Muscle layer of colon (tissue), 2 donors: ENCODE measurements around the gene CPNE1.

Experiments used
- H3K27ac ChIP-seq: one replicate; pipeline ENCODE4 v1.7.0; 2013; ENCODE audit warnings: low read depth, mild to moderate bottlenecking, low read length, moderate library complexity
- H3K27me3 ChIP-seq, 2 donors: one replicate each; pipeline ENCODE4 v1.7.0; 2013; ENCODE audit warnings: low read length in 2 of 2, mild to moderate bottlenecking in 2 of 2; ENCODE audit not compliant: insufficient read depth in 2 of 2, control insufficient read depth in 1 of 2
- H3K36me3 ChIP-seq: one replicate; pipeline ENCODE4 v1.7.0; 2013; ENCODE audit warnings: mild to moderate bottlenecking, low read length; ENCODE audit not compliant: insufficient read depth
- H3K4me1 ChIP-seq: one replicate; pipeline ENCODE4 v1.7.0; 2013; ENCODE audit warnings: mild to moderate bottlenecking, low read length; ENCODE audit not compliant: insufficient read depth
- H3K4me3 ChIP-seq, 2 donors: one replicate each; pipeline ENCODE4 v1.7.0; 2013; ENCODE audit warnings: low read length in 2 of 2, low read depth in 1 of 2, mild to moderate bottlenecking in 1 of 2, moderate library complexity in 1 of 2
- H3K9ac ChIP-seq: one replicate; pipeline ENCODE4 v1.7.0; 2013; ENCODE audit warnings: low read length
- H3K9me3 ChIP-seq: one replicate; pipeline ENCODE4 v1.7.0; 2013; ENCODE audit warnings: mild to moderate bottlenecking, low read length
- donor health status: abdominal sarcoma.
- donor health status: Adenocarcinoma of cecum.

CPNE1 gene

DNA sequence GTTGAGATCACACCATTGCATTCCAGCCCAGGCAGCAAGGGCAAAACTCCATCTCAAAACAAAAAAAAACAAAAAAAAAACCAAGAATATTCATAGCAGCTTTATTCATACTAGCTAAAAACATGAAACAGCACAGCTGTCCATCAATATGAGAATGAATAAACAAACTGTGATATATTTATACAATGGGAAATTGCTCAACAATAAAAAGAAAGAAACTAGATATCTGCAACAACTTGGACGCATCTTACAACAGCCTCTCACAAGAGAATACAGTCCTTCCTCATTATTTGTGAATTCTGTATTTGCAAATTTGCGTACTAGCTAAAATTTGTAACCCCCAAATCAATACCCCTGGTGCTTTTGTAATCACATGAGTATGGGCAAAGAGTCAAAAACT, 77.3 kb downstream of the CPNE1 start:
- Histone ChIP-seq H3K27ac (no peak overlapping the region), H3K4me3 (no peak overlapping the region), H3K36me3 (no peaks in the 10 kb centered on the region), H3K9me3 (no peaks in the 10 kb centered on the region), H3K9ac (no peak overlapping the region), H3K27me3 (no peaks in the 10 kb centered on the region), H3K4me1 (no peaks in the 10 kb centered on the region)

DNA sequence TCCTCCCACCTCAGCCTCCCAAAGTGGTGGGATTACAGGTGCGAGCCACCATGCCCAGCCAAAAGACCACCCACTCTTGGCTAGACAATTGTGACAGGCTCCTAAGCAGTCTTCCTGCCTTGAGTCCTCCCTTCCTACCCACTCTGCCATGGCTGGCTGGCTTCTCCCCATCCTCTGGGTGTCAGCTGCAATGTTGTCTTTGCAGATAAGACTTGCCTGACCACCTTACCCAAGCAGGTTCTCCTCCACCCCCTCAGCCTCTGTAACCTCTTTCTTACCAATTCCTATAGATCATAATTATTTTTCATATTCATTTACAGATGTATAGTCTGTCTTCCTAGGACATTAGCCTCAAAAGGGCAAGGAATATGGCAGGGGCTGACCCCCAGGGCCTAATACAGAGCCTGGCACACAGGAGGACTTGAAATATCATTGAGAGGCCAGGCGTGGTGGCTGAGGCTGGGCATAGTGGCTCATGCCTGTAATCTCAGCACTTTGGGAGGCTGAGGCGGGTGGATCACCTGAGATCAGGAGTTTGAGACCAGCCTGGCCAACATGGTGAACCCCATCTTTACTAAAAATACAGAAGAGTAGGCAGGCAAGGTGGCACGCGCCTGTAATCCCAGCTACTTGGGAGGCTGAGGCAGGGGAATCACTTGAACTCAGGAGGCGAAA, 77.8 kb downstream of the CPNE1 start:
- no peak overlapping the region for H3K27ac ChIP-seq
- H3K27me3 ChIP-seq, result no peaks in the 10 kb centered on the region
- no peaks in the 10 kb centered on the region for H3K36me3 ChIP-seq
- H3K9me3 ChIP-seq, result no peaks in the 10 kb centered on the region
- no peak overlapping the region for H3K9ac ChIP-seq
- H3K4me1 ChIP-seq, result no peaks in the 10 kb centered on the region
- H3K4me3 ChIP-seq, result no peak overlapping the region

DNA sequence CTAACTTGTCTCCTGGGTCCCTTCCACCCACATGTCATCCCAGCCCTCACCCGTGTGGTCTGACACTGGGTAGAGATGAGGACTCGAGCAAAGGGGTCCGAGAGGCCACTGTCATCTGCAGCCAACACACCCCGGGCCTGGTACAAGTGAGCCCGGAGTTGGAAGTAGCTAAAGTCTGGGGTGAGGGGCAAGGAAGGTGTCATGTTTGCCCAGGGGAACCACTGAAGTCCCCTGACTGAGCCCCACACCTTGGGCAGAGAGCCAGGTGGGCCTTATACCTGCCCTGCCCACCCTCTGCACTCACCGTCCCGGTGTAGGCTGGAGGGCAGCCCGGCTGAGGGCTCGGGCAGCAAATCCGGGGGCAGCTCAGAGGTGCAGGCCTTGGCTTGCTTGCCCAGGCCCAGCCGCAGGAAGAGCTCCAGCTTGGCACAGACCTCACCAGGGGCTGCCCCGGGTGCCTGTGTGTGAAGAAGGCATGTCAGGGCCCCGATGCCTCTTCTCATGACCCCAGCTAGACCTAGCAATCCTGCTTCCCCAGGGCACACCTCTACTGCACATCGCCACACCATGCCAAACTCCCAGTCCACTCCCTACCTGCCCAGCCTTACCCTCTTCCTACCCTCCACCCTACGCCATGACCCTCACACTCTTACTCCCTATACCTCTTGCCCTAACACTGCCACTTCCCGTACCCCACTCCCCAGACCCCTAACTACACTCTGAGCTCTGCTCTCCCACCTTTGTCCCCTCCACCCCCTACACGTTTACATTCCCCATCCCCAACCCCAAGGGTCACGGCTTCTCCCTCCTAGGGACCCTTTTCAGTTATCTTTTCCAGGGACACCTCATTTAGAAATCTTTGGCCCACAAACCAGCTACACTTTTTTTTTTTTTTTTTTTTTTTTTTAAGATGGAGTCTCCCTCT, 80.8 kb downstream of the CPNE1 start:
- Histone ChIP-seq H3K9me3 (no peaks in the 10 kb centered on the region), H3K27me3 (no peaks in the 10 kb centered on the region), H3K36me3 (no peaks in the 10 kb centered on the region)

DNA sequence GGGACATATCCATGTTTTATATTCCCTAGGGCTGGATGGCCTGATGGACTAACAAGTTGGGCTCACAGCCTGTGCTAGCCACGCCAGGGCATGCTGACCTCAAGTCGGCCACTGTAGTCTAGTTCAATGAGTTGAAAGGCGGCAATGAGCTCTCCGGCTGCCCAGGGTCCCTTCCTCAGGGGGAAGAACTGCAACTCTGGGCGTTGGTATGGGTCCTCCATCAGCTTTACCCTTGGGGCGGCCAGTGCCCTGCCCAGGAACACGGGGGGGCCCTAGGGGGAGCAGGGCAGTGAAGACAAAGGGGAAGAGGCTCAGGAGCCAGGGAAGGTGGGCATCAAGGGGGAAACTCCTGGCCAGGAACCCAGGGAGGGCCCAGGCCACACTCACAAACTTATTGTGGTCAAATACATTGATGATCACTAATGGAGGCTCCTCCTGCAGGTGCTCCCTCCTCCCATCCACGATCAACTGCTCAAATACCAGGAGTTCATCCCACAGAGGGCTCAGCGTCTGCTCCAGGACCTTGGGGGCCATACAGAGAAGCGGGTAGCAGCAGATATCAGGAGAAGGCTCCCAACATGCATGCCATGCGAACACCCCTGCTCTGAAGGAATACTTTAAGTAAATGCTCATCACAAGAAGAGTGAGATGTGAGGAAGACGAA, 81.8 kb downstream of the CPNE1 start:
- no peak overlapping the region for H3K9ac ChIP-seq
- H3K27ac ChIP-seq, result no peak overlapping the region
- H3K4me3 ChIP-seq, result no peak overlapping the region
- no peaks in the 10 kb centered on the region for H3K4me1 ChIP-seq
- no peaks in the 10 kb centered on the region for H3K27me3 ChIP-seq
- H3K9me3 ChIP-seq, result no peaks in the 10 kb centered on the region
- H3K36me3 ChIP-seq, result no peaks in the 10 kb centered on the region

More for the DNA sequence above, 80.8 kb downstream of the CPNE1 start:
- Histone ChIP-seq H3K9ac (no peak overlapping the region), H3K4me3 (no peak overlapping the region), H3K27ac (no peak overlapping the region), H3K4me1 (no peaks in the 10 kb centered on the region)

DNA sequence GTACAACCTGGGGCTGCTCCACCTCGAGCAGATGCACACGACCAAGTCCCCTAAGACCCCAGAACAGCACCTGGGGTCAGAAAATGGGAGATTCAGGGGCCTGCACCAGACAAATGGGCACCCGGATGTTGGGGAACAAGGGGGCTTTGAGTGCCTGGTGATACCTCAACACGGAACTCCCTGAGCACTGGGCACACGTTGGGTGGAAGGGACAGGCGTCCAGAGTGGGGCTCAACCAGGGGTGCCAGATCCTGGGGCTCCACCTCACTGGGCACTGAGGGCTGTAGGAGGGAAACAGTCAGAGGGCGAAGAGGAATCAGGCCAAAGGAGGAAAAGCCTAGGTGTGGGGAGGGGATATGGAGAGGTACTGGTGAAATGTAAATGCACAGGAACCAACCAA, 82.6 kb downstream of the CPNE1 start:
- no peaks in the 10 kb centered on the region for H3K4me1 ChIP-seq
- H3K36me3 ChIP-seq, result no peaks in the 10 kb centered on the region
- no peak overlapping the region for H3K27ac ChIP-seq
- H3K27me3 ChIP-seq, result no peaks in the 10 kb centered on the region
- no peaks in the 10 kb centered on the region for H3K9me3 ChIP-seq
- no peak overlapping the region for H3K4me3 ChIP-seq
- no peak overlapping the region for H3K9ac ChIP-seq

DNA sequence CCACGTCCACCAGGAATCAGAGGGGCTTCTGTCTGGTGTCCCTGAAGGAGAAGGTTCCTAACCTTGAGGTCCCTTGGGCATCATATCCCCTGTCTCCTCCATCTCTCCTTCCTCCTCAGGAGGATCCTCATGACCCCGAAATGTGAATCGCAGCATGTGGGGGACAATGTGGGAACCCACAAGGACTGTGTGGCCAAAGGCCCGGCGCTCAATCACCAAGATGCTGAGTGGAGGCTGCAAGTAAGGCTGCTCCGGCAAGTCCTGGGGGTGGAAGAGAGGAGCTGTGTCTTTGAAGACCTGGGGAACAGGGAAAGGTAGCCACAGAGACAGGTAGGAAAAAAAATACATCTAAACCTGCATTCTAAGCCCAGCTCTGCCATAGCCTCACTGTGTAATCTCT, 85.5 kb downstream of the CPNE1 start:
- Histone ChIP-seq H3K36me3 (no peaks in the 10 kb centered on the region), H3K9me3 (no peaks in the 10 kb centered on the region), H3K27me3 (no peaks in the 10 kb centered on the region), H3K27ac (no peak overlapping the region), H3K4me3 (no peak overlapping the region), H3K9ac (no peak overlapping the region), H3K4me1 (no peaks in the 10 kb centered on the region)

DNA sequence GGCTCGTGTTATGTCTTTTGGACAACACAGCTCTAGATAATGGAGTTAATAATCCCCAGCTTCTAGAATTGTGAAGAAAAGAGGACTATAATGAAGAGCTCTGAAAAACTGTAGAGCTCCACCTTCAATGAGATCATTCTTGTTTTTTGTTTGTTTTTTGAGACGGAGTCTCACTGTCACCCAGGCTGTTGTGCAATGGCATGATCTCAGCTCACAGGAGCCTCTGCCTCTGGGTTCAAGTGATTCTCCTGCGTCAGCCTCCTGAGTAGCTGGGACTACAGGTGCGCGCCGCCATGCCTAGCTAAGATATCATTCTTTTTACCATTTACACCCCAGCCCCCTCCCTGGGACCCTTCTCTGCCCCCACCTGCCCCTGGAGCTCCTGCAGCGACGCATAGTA, 86.2 kb downstream of the CPNE1 start:
- Histone ChIP-seq H3K4me1 (no peaks in the 10 kb centered on the region), H3K9me3 (no peaks in the 10 kb centered on the region), H3K36me3 (no peaks in the 10 kb centered on the region), H3K9ac (no peak overlapping the region), H3K4me3 (no peak overlapping the region), H3K27ac (no peak overlapping the region), H3K27me3 (no peaks in the 10 kb centered on the region)

DNA sequence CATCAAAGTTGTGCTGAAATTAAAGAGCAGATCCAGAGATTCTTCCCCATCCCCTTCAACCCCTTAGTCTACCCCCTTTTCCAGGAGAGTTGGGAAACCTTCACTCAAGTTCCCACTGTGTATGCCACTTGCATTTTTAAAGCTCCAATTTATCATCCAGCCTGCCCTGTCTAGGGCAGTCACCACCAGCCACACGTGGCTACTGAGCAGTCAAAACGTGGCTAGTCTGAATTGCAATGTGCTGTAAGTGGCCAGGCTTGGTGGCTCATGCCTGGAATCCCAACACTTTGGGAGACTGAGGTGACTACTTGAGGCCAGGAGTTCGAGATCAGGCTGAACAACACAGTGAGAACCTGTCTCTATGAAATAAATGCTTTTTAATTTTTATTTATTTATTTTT, 87.9 kb downstream of the CPNE1 start:
- no peaks in the 10 kb centered on the region for H3K9me3 ChIP-seq
- H3K36me3 ChIP-seq, result no peaks in the 10 kb centered on the region
- no peak overlapping the region for H3K27ac ChIP-seq
- no peak overlapping the region for H3K9ac ChIP-seq
- H3K4me1 ChIP-seq, result no peaks in the 10 kb centered on the region
- H3K4me3 ChIP-seq, result no peak overlapping the region
- no peaks in the 10 kb centered on the region for H3K27me3 ChIP-seq
